GM21390 (cell line): ENCODE measurements around the gene CACNA1A.
"Not testable (repeated sequence)": the region's sequence is repeated elsewhere in the genome, so short reads cannot be mapped to it uniquely, and the experiment has no call there.

ENCODE experiments used
- ATAC-seq: cut with Tn5 transposase; IDR thresholded peaks from one replicate; pipeline ENCODE4 v1.9.1; 2021; ENCODE audit not compliant: unreplicated experiment

The CACNA1A gene

GRCh38 chr19:13169769-13170168, 336.5 kb downstream of the CACNA1A start:
- no peak for ATAC-seq

GRCh38 chr19:13166151-13166550, 340.1 kb downstream of the CACNA1A start:
- not testable (repeated sequence) for ATAC-seq

- ATAC-seq = no peak
These were observed 340.9 kb downstream of the CACNA1A start for GRCh38 chr19:13165162-13165997.

GRCh38 chr19:13164343-13165161, 341.7 kb downstream of the CACNA1A start:
- no peak for ATAC-seq

GRCh38 chr19:13163609-13164342, 342.5 kb downstream of the CACNA1A start:
- ATAC-seq = no peak

GRCh38 chr19:13162724-13163608, 343.3 kb downstream of the CACNA1A start:
- no peak for ATAC-seq

- no peak for ATAC-seq
These were observed 345.7 kb downstream of the CACNA1A start for GRCh38 chr19:13160557-13160956.

GRCh38 chr19:13159713-13160112, 346.6 kb downstream of the CACNA1A start:
- ATAC-seq = no peak
